Body of pancreas (tissue), 4 donors: ENCODE measurements around the gene SPATS1. TPM values are rescaled to one million over a fixed set of nuclear protein-coding genes. Genes with fewer than 3 reads are reported as not detected.
"Not testable (repeated sequence)": the region's sequence is repeated elsewhere in the genome, so short reads cannot be mapped to it uniquely, and the experiment has no call there.

Experiments
- ATAC-seq: fragments of 150-250 bp; one replicate; pipeline ENCODE4 v1.9.1; 2016
- DNase-seq, 4 donors: peaks; one replicate each; pipeline ENCODE4 v3.0.0-alpha.2; 2019
- H3K27ac ChIP-seq, 4 donors: fragments of 200-600 bp; sonication (generic); 1 replicate in 3 of 4; 2 replicates in 1 of 4; pipeline versions ENCODE4 v1.5.1 to v1.6.1; 2016 to 2019; ENCODE audit warnings: mild to moderate bottlenecking in 1 of 4, mixed read lengths in 1 of 4, moderate library complexity in 1 of 4
- H3K27me3 ChIP-seq, 2 donors: fragments of 200-600 bp; sonication (generic); one replicate each; pipeline ENCODE4 v1.6.0; 2016; ENCODE audit warnings: mild to moderate bottlenecking in 1 of 2
- H3K36me3 ChIP-seq, 2 donors: fragments of 200-600 bp; sonication (generic); replicated peaks in 1 of 2; 2 replicates each; pipeline ENCODE4 v1.5.1; 2016; ENCODE audit warnings: low read depth in 2 of 2; ENCODE audit not compliant: insufficient read depth in 1 of 2
- H3K4me1 ChIP-seq: fragments of 200-600 bp; sonication (generic); one replicate; pipeline ENCODE4 v1.6.0; 2016
- H3K4me3 ChIP-seq, 2 donors: fragments of 200-600 bp; sonication (generic); 1 replicate in 1 of 2; 2 replicates in 1 of 2; pipeline ENCODE4 v1.5.1; 2016 to 2019
- H3K9me3 ChIP-seq, 3 donors: fragments of 200-600 bp; sonication (generic); 1 replicate in 2 of 3; 2 replicates in 1 of 3; pipeline ENCODE4 v1.5.1; 2016
- POLR2A ChIP-seq, 3 donors: fragments of 450-650 bp; IDR thresholded peaks; one replicate each; pipeline ENCODE4 v1.6.1; 2016; ENCODE audit warnings: antibody characterized with exemption in 3 of 3, mild to moderate bottlenecking in 2 of 3
- WGBS, 2 donors: methylation state at CpG; one replicate each; pipeline ENCODE4 v1.1.5; 2017; 5-methylcytosine and 5-hydroxymethylcytosine counted together
- intact Hi-C: fragments of 100-400 bp; cut with DNase I; formaldehyde crosslinking; loops from one replicate; pipeline ENCODE4 v1.15.1; 2023
- total RNA-seq, 2 donors: library from RNA; depleted of rRNA; stranded (reverse); fragments of >200 nt; gene quantifications; one replicate each; pipeline ENCODE4 v1.1.0, GENCODE V29; 2016
- TF ChIP-seq, protein P1 (sequence below), 7 experiments: fragments of 450-650 bp in 4 of 7; fragments of 200-600 bp in 3 of 7; sonication (generic) in 3 of 7; IDR thresholded peaks; one replicate each; pipeline ENCODE4 v1.5.1; 2016 to 2019; ENCODE audit warnings: antibody characterized with exemption in 7 of 7

SPATS1 gene
- total RNA-seq, 2 donors from 2014 or later, result not detected

GRCh38 chr6:44349904-44350649 is 7.6 kb downstream of the SPATS1 start:
- no peaks in the 10 kb centered on the region for H3K9me3 ChIP-seq
- DNase-seq (no peak), ATAC-seq (no peak)
- H3K4me3 ChIP-seq, result no peak overlapping the region
- H3K36me3 ChIP-seq, result no peaks in the 10 kb centered on the region
- TF ChIP-seq, protein P1, sequence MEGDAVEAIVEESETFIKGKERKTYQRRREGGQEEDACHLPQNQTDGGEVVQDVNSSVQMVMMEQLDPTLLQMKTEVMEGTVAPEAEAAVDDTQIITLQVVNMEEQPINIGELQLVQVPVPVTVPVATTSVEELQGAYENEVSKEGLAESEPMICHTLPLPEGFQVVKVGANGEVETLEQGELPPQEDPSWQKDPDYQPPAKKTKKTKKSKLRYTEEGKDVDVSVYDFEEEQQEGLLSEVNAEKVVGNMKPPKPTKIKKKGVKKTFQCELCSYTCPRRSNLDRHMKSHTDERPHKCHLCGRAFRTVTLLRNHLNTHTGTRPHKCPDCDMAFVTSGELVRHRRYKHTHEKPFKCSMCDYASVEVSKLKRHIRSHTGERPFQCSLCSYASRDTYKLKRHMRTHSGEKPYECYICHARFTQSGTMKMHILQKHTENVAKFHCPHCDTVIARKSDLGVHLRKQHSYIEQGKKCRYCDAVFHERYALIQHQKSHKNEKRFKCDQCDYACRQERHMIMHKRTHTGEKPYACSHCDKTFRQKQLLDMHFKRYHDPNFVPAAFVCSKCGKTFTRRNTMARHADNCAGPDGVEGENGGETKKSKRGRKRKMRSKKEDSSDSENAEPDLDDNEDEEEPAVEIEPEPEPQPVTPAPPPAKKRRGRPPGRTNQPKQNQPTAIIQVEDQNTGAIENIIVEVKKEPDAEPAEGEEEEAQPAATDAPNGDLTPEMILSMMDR (IDR thresholded peaks at IDR 0.05), result no peak
- no peak for TF ChIP-seq POLR2A (IDR thresholded peaks at IDR 0.05)
- no peak overlapping the region for H3K27ac ChIP-seq
- 63 to 77% methylated on average over 6 of the region's 6 CpGs for WGBS, 2 donors
- intact Hi-C loops, result loop anchor here (10.0 kb wide), 1 partner anchor 175 kb away; no protein-coding TSS in a partner anchor
- H3K4me1 ChIP-seq, result no peaks in the 10 kb centered on the region
- H3K27me3 ChIP-seq, result no peaks in the 10 kb centered on the region

DNA sequence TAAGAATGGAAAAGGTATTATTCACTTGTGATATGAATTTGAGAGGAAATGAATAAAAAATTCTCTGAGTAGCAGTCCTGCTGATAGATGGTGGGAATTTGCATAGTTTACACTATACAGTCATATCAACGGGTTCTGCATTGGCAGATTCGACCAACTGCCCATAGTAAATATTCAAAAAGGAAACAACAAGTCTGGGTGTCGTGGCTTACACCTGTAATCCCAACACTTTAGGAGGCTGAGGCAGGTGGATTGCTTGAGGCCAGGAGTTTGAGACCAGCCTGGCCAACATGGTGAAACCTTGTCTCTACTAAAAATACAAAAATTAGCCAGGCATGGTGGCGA is 8.2 kb downstream of the SPATS1 start:
- ATAC-seq, H3K27ac ChIP-seq, DNase-seq, intact Hi-C loops, H3K27me3 ChIP-seq, H3K4me3 ChIP-seq, H3K36me3 ChIP-seq, H3K4me1 ChIP-seq, H3K9me3 ChIP-seq: not testable (repeated sequence)
- 63% methylated on average over 4 of the region's 4 CpGs for WGBS, 2 donors

DNA sequence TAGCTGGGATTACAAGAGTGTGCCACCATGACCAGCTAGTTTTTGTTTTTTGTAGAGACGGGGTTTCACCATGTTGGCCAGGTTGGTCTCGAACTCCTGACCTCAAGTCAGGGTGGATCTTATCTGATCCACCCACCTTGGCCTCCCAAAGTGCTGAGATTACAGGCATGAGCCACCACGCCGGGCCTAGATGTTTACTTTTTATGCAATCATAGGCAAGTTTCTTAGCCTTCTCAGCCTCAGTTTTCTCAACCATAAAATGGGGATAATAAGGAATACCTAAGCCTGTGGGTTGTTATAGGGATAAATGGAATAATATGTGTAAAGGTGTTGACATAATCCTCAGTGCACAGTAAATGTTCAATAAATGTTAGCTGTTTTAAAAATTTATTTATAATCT is 9.8 kb downstream of the SPATS1 start:
- no peak overlapping the region for H3K4me3 ChIP-seq
- DNase-seq (no peak), ATAC-seq (no peak)
- TF ChIP-seq, protein P1 (IDR thresholded peaks at IDR 0.05), result no peak
- TF ChIP-seq POLR2A (IDR thresholded peaks at IDR 0.05), result no peak
- intact Hi-C loops, result no loop called here
- no peaks in the 10 kb centered on the region for H3K27me3 ChIP-seq
- no peaks in the 10 kb centered on the region for H3K9me3 ChIP-seq
- 68 to 86% methylated on average over 4 of the region's 4 CpGs for WGBS, 2 donors
- no peak overlapping the region for H3K27ac ChIP-seq
- H3K36me3 ChIP-seq, result no peaks in the 10 kb centered on the region
- no peaks in the 10 kb centered on the region for H3K4me1 ChIP-seq

DNA sequence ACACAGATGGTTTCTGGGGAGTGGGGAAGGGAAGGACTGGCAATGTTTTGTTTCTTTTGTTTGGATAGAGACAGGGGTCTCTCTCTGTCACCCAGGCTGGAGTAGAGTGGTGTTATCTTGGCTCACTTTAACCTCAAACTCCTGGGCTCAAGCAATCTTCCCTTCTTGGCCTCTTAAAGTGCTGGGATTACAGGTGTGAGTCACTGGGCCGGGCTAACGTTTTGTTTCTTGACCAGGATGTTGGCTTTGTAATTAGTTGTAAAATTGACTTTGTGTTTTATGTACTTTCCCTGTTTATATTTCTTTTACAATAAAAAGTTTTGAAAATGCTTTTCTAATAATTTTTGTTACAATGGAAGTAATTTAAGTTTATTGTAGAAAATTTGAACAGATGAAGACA is 10.9 kb downstream of the SPATS1 start:
- Histone ChIP-seq H3K9me3 (no peaks in the 10 kb centered on the region), H3K27me3 (no peaks in the 10 kb centered on the region), H3K27ac (no peak overlapping the region), H3K4me1 (no peaks in the 10 kb centered on the region), H3K36me3 (no peaks in the 10 kb centered on the region), H3K4me3 (no peak overlapping the region)
- intact Hi-C loops, result no loop called here
- TF ChIP-seq, protein P1 (IDR thresholded peaks at IDR 0.05), result no peak
- TF ChIP-seq POLR2A (IDR thresholded peaks at IDR 0.05), result no peak
- no peak for DNase-seq
- no peak for ATAC-seq
- WGBS, 2 donors, result 72 to 74% methylated on average over 2 of the region's 2 CpGs

- TF ChIP-seq, protein P1 (IDR thresholded peaks at IDR 0.05), result no peak
- no peak for TF ChIP-seq POLR2A (IDR thresholded peaks at IDR 0.05)
- intact Hi-C loops, result no loop called here
- Histone ChIP-seq H3K27ac (no peak overlapping the region), H3K4me3 (no peak overlapping the region), H3K27me3 (no peaks in the 10 kb centered on the region), H3K4me1 (no peaks in the 10 kb centered on the region), H3K9me3 (no peaks in the 10 kb centered on the region), H3K36me3 (no peaks in the 10 kb centered on the region)
- 68 to 77% methylated on average over 4 of the region's 4 CpGs for WGBS, 2 donors
- no peak for ATAC-seq
- no peak for DNase-seq
These were observed 13.2 kb downstream of the SPATS1 start for GRCh38 chr6:44355640-44356039.
